HCT116 (cell line): ENCODE results near the gene IQCH. TPM values are rescaled to one million over a fixed set of nuclear protein-coding genes. Genes with fewer than 3 reads are reported as not detected.

Source experiments
- ATAC-seq: fragments of 200-7000 bp; cut with Tn5 transposase; 2 replicates; pipeline ENCODE4 v1.9.1; 2020; ENCODE audit warnings: mild to moderate bottlenecking, moderate library complexity
- BruUV-seq: library from RNA; stranded (reverse); fragments of 400-500 nt; replicated peaks from 2 replicates; lab custom pipeline; 2021; lab: Mats Ljungman, UMichigan
- CTCF ChIA-PET: fragments of 300-600 bp; sonication (Branson Sonifier 250); formaldehyde crosslinking; loops from one replicate; lab custom pipeline; 2021; ENCODE audit warnings: antibody characterized with exemption; lab: Charles Lee
- POLR2A ChIA-PET: fragments of 300-600, 350-600 bp; sonication (Branson Sonifier 250); formaldehyde crosslinking; loops from one replicate; lab custom pipeline; 2021; ENCODE audit warnings: antibody characterized with exemption; lab: Charles Lee
- RAD21 ChIA-PET, 2 experiments: fragments of 300-600 bp; sonication (Branson Sonifier 250); formaldehyde crosslinking; loops; one replicate each; lab custom pipeline; 2023; ENCODE audit warnings: low total read pairs in 2 of 2; ENCODE audit not compliant: uncharacterized antibody in 2 of 2, unreplicated experiment in 2 of 2, low non-redundant PET in 1 of 2; lab: Charles Lee
- DNase-seq: peaks from one replicate; pipeline ENCODE4 v3.0.0-alpha.2; 2010; ENCODE audit warnings: low read depth, low spot score
- H2AFZ ChIP-seq: fragments of 200-600 bp; shearing (Covaris generic), sonication (generic); 2 replicates; pipeline ENCODE4 v1.6.1; 2017; ENCODE audit warnings: low read depth, mixed run types, mixed read lengths, antibody characterized with exemption, low read length; ENCODE audit not compliant: poor library complexity, severe bottlenecking
- H3K27ac ChIP-seq: 2 replicates; pipeline ENCODE4 v1.5.1; 2012; ENCODE audit warnings: low read depth, low read length
- H3K27me3 ChIP-seq: fragments of 200-600 bp; sonication (generic); 2 replicates; pipeline ENCODE4 v1.6.1; 2016; ENCODE audit warnings: mixed run types, low read length, mixed read lengths; ENCODE audit not compliant: insufficient read depth
- H3K36me3 ChIP-seq, 2 experiments: fragments of 200-500 bp in 1 of 2; fragments of 200-600 bp in 1 of 2; sonication (Bioruptor generic) in 1 of 2; sonication (generic) in 1 of 2; 2 replicates each; pipeline versions ENCODE4 v1.5.1 to v1.6.1; 2014 to 2016; ENCODE audit warnings: low read length in 2 of 2, inconsistent platforms in 1 of 2, mixed read lengths in 1 of 2, mixed run types in 1 of 2; ENCODE audit not compliant: insufficient read depth in 2 of 2, control insufficient read depth in 1 of 2
- H3K4me1 ChIP-seq, 2 experiments: fragments of 200-600 bp in 1 of 2; sonication (generic) in 1 of 2; 2 replicates each; pipeline versions ENCODE4 v1.5.1 to v1.6.1; 2012 to 2017; ENCODE audit warnings: low read length in 2 of 2, inconsistent platforms in 1 of 2, mild to moderate bottlenecking in 1 of 2, mixed read lengths in 1 of 2, mixed run types in 1 of 2, moderate library complexity in 1 of 2; ENCODE audit not compliant: insufficient read depth in 2 of 2, control insufficient read depth in 1 of 2
- H3K4me2 ChIP-seq: fragments of 200-600 bp; sonication (generic); 2 replicates; pipeline ENCODE4 v1.6.1; 2017; ENCODE audit warnings: mixed run types, low read length, mixed read lengths
- H3K4me3 ChIP-seq, 2 experiments: fragments of 200-600 bp in 1 of 2; sonication (generic) in 1 of 2; replicated peaks in 1 of 2; 2 replicates each; pipeline ENCODE4 v1.5.1; 2011 to 2016; ENCODE audit warnings: low read length in 2 of 2, control low read depth in 1 of 2, low read depth in 1 of 2, mild to moderate bottlenecking in 1 of 2, mixed read lengths in 1 of 2, mixed run types in 1 of 2
- H3K79me2 ChIP-seq: fragments of 200-600 bp; sonication (generic); 2 replicates; pipeline ENCODE4 v1.6.1; 2017; ENCODE audit warnings: mild to moderate bottlenecking, mixed run types, low read length, moderate library complexity, mixed read lengths; ENCODE audit not compliant: insufficient read depth
- H3K9ac ChIP-seq: fragments of 200-600 bp; sonication (generic); 2 replicates; pipeline ENCODE4 v1.6.1; 2016; ENCODE audit warnings: low read length, mixed read lengths
- H3K9me2 ChIP-seq: fragments of 200-600 bp; sonication (generic), shearing (Covaris generic); 2 replicates; pipeline ENCODE4 v1.6.1; 2017; ENCODE audit warnings: mixed run types, mild to moderate bottlenecking, moderate library complexity; ENCODE audit not compliant: insufficient read depth
- H3K9me3 ChIP-seq, 2 experiments: fragments of 200-500 bp in 1 of 2; fragments of 200-600 bp in 1 of 2; sonication (Bioruptor generic) in 1 of 2; sonication (generic) in 1 of 2; 2 replicates each; pipeline ENCODE4 v1.6.1; 2014 to 2017; ENCODE audit warnings: low read length in 2 of 2, mixed read lengths in 2 of 2, inconsistent platforms in 1 of 2, low read depth in 1 of 2, mild to moderate bottlenecking in 1 of 2, mixed run types in 1 of 2, moderate library complexity in 1 of 2; ENCODE audit not compliant: control insufficient read depth in 1 of 2, insufficient read depth in 1 of 2
- H4K20me1 ChIP-seq: fragments of 200-600 bp; sonication (generic), shearing (Covaris generic); 2 replicates; pipeline ENCODE4 v1.6.1; 2017; ENCODE audit warnings: mixed run types, mild to moderate bottlenecking, moderate library complexity; ENCODE audit not compliant: insufficient read depth
- ATF3 ChIP-seq: IDR thresholded peaks from 2 replicates; pipeline ENCODE4 v1.6.1; 2012
- CBX3 ChIP-seq: IDR thresholded peaks from 2 replicates; pipeline ENCODE4 v1.6.1; 2012; ENCODE audit warnings: low read depth
- CEBPB ChIP-seq: IDR thresholded peaks from 2 replicates; pipeline ENCODE4 v1.6.1; 2012; ENCODE audit warnings: low read depth
- EGR1 ChIP-seq: IDR thresholded peaks from 2 replicates; pipeline ENCODE4 v1.6.1; 2012; ENCODE audit warnings: low read depth
- EZH2phosphoT487 ChIP-seq: fragments of 200-600 bp; IDR thresholded peaks from 2 replicates; pipeline ENCODE4 v1.6.1; 2018; ENCODE audit warnings: antibody characterized with exemption, borderline replicate concordance
- FOSL1 ChIP-seq: IDR thresholded peaks from 2 replicates; pipeline ENCODE4 v1.6.1; 2012; ENCODE audit warnings: low read depth
- JUND ChIP-seq: IDR thresholded peaks from 2 replicates; pipeline ENCODE4 v1.6.1; 2012
- POLR2A ChIP-seq: IDR thresholded peaks from 2 replicates; pipeline ENCODE4 v1.7.0; 2011; ENCODE audit warnings: borderline replicate concordance; ENCODE audit not compliant: insufficient read depth, insufficient read length; ENCODE audit errors: extremely low read depth
- RAD21 ChIP-seq: IDR thresholded peaks from 2 replicates; pipeline ENCODE4 v1.6.1; 2012; ENCODE audit warnings: low read depth, mild to moderate bottlenecking
- SIN3A ChIP-seq: IDR thresholded peaks from 2 replicates; pipeline ENCODE4 v1.6.1; 2012; ENCODE audit warnings: low read depth
- SRF ChIP-seq: IDR thresholded peaks from 2 replicates; pipeline ENCODE4 v1.6.1; 2012; ENCODE audit warnings: low read depth
- TCF7L2 ChIP-seq: IDR thresholded peaks from 2 replicates; pipeline ENCODE4 v1.7.0; 2011; ENCODE audit warnings: borderline replicate concordance, inconsistent platforms; ENCODE audit not compliant: insufficient read depth, insufficient read length; ENCODE audit errors: extremely low read depth
- ZFX ChIP-seq: fragments of 450-650 bp; IDR thresholded peaks from 2 replicates; pipeline ENCODE4 v1.6.1; 2017
- intact Hi-C: fragments of 100-400 bp; cut with micrococcal nuclease; formaldehyde crosslinking; loops from 2 replicates; pipeline ENCODE4 v1.10.0; 2022
- total RNA-seq: library from RNA; stranded (reverse); gene quantifications from one replicate; pipeline ENCODE4 v1.2.1, GENCODE V29; 2021; ENCODE audit not compliant: unreplicated experiment
- TF ChIP-seq, protein P1 (sequence below): IDR thresholded peaks from 2 replicates; pipeline ENCODE4 v1.6.1; 2011; ENCODE audit warnings: mild to moderate bottlenecking, low read length, moderate library complexity; ENCODE audit not compliant: insufficient replicate concordance; ENCODE audit errors: extremely low read depth
- TF ChIP-seq, protein P2 (sequence below): IDR thresholded peaks from 2 replicates; pipeline ENCODE4 v1.6.1; 2012; ENCODE audit warnings: low read depth
- TF ChIP-seq, protein P3 (sequence below): IDR thresholded peaks from 2 replicates; pipeline ENCODE4 v1.6.1; 2012

Gene IQCH
- total RNA-seq, 1 experiment from 2014 or later = 4.6 TPM

DNA sequence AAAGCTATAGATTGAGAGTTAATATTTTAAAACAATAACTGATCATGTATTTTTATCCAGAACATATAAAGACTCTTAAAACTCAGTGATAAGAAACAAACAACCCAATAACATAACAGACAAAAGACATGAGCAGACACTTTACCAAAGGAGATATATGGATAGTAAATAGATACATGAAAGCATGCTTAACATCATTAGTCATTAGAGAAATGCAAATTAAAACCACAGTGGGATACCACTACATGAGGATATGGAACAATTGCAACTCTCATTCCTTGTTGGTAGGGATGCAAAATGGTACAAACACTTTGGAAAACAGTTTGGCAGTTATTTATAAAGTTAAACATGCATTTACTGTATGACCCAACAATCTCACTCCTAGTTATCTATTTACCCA, 95.0 kb downstream of the IQCH start:
- Histone ChIP-seq H3K79me2 (no peaks in the 10 kb centered on the region), H3K9me3 (peaks cover 0 to 6% of the 10 kb centered on the region in 2 experiments; a peak in 1 of 4 replicates), H3K4me1 (no peaks in the 10 kb centered on the region), H3K4me3 (no peak overlapping the region)
- ChIA-PET CTCF (no interaction called here), POLR2A (no interaction called here)
- intact Hi-C loops = no loop called here
- no peak for TF ChIP-seq FOSL1
- TF ChIP-seq RAD21 = no peak
- no peak for TF ChIP-seq EGR1
- no peak for TF ChIP-seq TCF7L2
- no peak for TF ChIP-seq ATF3
- no peak for TF ChIP-seq JUND
- TF ChIP-seq, protein P1, sequence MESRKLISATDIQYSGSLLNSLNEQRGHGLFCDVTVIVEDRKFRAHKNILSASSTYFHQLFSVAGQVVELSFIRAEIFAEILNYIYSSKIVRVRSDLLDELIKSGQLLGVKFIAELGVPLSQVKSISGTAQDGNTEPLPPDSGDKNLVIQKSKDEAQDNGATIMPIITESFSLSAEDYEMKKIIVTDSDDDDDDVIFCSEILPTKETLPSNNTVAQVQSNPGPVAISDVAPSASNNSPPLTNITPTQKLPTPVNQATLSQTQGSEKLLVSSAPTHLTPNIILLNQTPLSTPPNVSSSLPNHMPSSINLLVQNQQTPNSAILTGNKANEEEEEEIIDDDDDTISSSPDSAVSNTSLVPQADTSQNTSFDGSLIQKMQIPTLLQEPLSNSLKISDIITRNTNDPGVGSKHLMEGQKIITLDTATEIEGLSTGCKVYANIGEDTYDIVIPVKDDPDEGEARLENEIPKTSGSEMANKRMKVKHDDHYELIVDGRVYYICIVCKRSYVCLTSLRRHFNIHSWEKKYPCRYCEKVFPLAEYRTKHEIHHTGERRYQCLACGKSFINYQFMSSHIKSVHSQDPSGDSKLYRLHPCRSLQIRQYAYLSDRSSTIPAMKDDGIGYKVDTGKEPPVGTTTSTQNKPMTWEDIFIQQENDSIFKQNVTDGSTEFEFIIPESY = no peak
- no peak for TF ChIP-seq CBX3
- no peak for TF ChIP-seq CEBPB
- no peak for TF ChIP-seq POLR2A
- TF ChIP-seq EZH2phosphoT487 = no peak
- TF ChIP-seq SRF = no peak
- TF ChIP-seq SIN3A = no peak
- TF ChIP-seq, protein P2, sequence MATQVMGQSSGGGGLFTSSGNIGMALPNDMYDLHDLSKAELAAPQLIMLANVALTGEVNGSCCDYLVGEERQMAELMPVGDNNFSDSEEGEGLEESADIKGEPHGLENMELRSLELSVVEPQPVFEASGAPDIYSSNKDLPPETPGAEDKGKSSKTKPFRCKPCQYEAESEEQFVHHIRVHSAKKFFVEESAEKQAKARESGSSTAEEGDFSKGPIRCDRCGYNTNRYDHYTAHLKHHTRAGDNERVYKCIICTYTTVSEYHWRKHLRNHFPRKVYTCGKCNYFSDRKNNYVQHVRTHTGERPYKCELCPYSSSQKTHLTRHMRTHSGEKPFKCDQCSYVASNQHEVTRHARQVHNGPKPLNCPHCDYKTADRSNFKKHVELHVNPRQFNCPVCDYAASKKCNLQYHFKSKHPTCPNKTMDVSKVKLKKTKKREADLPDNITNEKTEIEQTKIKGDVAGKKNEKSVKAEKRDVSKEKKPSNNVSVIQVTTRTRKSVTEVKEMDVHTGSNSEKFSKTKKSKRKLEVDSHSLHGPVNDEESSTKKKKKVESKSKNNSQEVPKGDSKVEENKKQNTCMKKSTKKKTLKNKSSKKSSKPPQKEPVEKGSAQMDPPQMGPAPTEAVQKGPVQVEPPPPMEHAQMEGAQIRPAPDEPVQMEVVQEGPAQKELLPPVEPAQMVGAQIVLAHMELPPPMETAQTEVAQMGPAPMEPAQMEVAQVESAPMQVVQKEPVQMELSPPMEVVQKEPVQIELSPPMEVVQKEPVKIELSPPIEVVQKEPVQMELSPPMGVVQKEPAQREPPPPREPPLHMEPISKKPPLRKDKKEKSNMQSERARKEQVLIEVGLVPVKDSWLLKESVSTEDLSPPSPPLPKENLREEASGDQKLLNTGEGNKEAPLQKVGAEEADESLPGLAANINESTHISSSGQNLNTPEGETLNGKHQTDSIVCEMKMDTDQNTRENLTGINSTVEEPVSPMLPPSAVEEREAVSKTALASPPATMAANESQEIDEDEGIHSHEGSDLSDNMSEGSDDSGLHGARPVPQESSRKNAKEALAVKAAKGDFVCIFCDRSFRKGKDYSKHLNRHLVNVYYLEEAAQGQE = no peak
- no peak for TF ChIP-seq ZFX
- TF ChIP-seq, protein P3, sequence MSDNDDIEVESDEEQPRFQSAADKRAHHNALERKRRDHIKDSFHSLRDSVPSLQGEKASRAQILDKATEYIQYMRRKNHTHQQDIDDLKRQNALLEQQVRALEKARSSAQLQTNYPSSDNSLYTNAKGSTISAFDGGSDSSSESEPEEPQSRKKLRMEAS = no peak
- TF ChIP-seq, all 23 proteins: peak for 0
- RAD21 ChIA-PET = no interaction called here
- Histone ChIP-seq H3K27ac (no peak overlapping the region), H3K4me2 (no peak overlapping the region), H4K20me1 (no peaks in the 10 kb centered on the region), H3K27me3 (no peaks in the 10 kb centered on the region), H2AFZ (no peak overlapping the region), H3K36me3 (no peaks in the 10 kb centered on the region), H3K9ac (no peak overlapping the region), H3K9me2 (no peaks in the 10 kb centered on the region)
- ATAC-seq (no peak), DNase-seq (no peak)
- no TSS peak for BruUV-seq
